Tibial artery (tissue), 4 donors: Measurements from ENCODE around the gene FUT9.

Experiments
- DNase-seq, 2 donors: peaks; one replicate each; pipeline ENCODE4 v3.0.0-alpha.2; 2019
- H3K27ac ChIP-seq, 2 donors: fragments of 200-600 bp; sonication (generic) in 1 of 2; 1 replicate in 1 of 2; 2 replicates in 1 of 2; pipeline ENCODE4 v1.5.1; 2018 to 2019; ENCODE audit warnings: mild to moderate bottlenecking in 1 of 2
- H3K27me3 ChIP-seq, 2 donors: fragments of 200-600 bp; sonication (generic) in 1 of 2; one replicate each; pipeline versions ENCODE4 v1.5.1 to v1.6.0; 2016 to 2019
- H3K36me3 ChIP-seq, 3 donors: fragments of 200-600 bp; sonication (generic) in 2 of 3; one replicate each; pipeline ENCODE4 v1.5.1; 2016 to 2019; ENCODE audit warnings: mild to moderate bottlenecking in 2 of 3
- H3K4me1 ChIP-seq, 4 donors: fragments of 200-600 bp; sonication (generic) in 2 of 4; 1 replicate in 3 of 4; 2 replicates in 1 of 4; pipeline ENCODE4 v1.5.1; 2016 to 2019
- H3K4me3 ChIP-seq, 2 donors: fragments of 200-600 bp; sonication (generic) in 1 of 2; 1 replicate in 1 of 2; 2 replicates in 1 of 2; pipeline ENCODE4 v1.5.1; 2018 to 2019; ENCODE audit warnings: mild to moderate bottlenecking in 2 of 2
- H3K9me3 ChIP-seq, 3 donors: fragments of 200-600 bp; sonication (generic) in 1 of 3; one replicate each; pipeline ENCODE4 v1.5.1; 2016 to 2019
- CTCF ChIP-seq, 2 experiments: fragments of 200-600 bp in 1 of 2; fragments of 450-650 bp in 1 of 2; IDR thresholded peaks; one replicate each; pipeline ENCODE4 v1.5.1; 2017 to 2019; ENCODE audit warnings: antibody characterized with exemption in 2 of 2, mild to moderate bottlenecking in 1 of 2, moderate library complexity in 1 of 2
- intact Hi-C: fragments of 100-400 bp; cut with DNase I; formaldehyde crosslinking; loops from one replicate; pipeline ENCODE4 v1.15.0; 2023; ENCODE audit warnings: low total_unique reads

FUT9 gene

GRCh38 chr6:96153775-96154174 is 138.0 kb downstream of the FUT9 start:
- intact Hi-C loops = no loop called here
- Histone ChIP-seq H3K36me3 (no peaks in the 10 kb centered on the region), H3K27ac (no peak overlapping the region), H3K4me3 (no peak overlapping the region), H3K27me3 (no peaks in the 10 kb centered on the region), H3K9me3 (no peaks in the 10 kb centered on the region), H3K4me1 (no peaks in the 10 kb centered on the region)
- TF ChIP-seq CTCF (IDR thresholded peaks at IDR 0.05) = no peak
- DNase-seq = no peak

GRCh38 chr6:96156425-96156824 is 140.7 kb downstream of the FUT9 start:
- Histone ChIP-seq H3K27ac (no peak overlapping the region), H3K27me3 (no peaks in the 10 kb centered on the region), H3K4me3 (no peak overlapping the region), H3K4me1 (no peaks in the 10 kb centered on the region), H3K9me3 (no peaks in the 10 kb centered on the region), H3K36me3 (no peaks in the 10 kb centered on the region)
- no peak for TF ChIP-seq CTCF (IDR thresholded peaks at IDR 0.05)
- DNase-seq = no peak
- intact Hi-C loops = no loop called here

DNA sequence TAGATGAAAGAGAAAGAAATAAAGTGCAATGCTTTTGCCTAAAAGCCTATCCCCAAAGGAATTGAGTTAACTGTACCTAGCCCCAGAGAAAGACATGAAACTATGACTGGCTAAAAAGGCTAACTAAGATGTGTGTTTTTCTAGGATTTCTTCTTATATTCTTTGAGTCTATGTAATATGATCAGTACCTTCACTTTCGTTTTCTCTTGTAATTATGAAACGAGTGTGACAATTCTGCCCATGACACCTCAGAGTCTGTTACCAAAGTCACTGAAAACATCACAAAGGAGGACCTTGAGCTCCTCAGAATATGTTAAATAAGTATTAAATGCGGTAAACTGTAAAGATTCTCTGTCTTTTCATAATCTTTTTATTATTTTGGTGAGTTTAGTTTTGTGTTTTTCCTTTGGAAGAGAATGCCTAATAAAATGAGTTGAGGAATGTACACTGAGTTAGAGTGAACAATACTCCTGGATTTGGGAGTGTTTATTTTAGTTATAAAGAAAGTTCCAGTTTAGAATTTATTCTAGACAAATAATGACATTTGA is 141.3 kb downstream of the FUT9 start:
- no peak overlapping the region for H3K4me3 ChIP-seq
- no peaks in the 10 kb centered on the region for H3K9me3 ChIP-seq
- H3K4me1 ChIP-seq = no peaks in the 10 kb centered on the region
- no peak for DNase-seq
- no peaks in the 10 kb centered on the region for H3K27me3 ChIP-seq
- TF ChIP-seq CTCF (IDR thresholded peaks at IDR 0.05) = no peak
- H3K27ac ChIP-seq = no peak overlapping the region
- no peaks in the 10 kb centered on the region for H3K36me3 ChIP-seq
- intact Hi-C loops = no loop called here

DNA sequence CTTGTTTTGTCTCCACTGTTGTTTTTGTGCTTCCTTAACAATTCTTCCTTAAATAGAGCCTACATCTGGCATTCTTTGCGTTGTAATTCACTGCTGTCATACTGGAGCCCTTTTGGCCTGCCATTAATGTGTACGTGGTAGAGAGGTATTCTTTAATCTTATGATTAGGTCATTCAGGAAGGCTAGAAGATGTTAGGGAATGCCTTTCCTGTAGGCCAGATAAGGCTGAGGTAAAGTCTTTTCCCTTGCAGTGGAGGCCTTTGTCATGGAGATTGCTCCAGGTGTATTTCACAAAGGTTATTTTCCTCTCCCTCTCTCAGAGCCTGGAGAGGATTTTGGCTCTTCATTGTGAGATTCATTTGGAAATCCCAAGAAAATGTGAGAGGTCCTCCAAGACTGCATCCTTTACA is 146.9 kb downstream of the FUT9 start:
- intact Hi-C loops = no loop called here

GRCh38 chr6:96164802-96165201 is 149.0 kb downstream of the FUT9 start:
- H3K4me3 ChIP-seq = no peak overlapping the region
- intact Hi-C loops = no loop called here
- DNase-seq = no peak
- H3K27me3 ChIP-seq = no peaks in the 10 kb centered on the region
- H3K36me3 ChIP-seq = no peaks in the 10 kb centered on the region
- peaks cover 0 to 2% (median 0%) of the 10 kb centered on the region in 3 donors for H3K9me3 ChIP-seq
- H3K27ac ChIP-seq = no peak overlapping the region
- H3K4me1 ChIP-seq = no peaks in the 10 kb centered on the region
- no peak for TF ChIP-seq CTCF (IDR thresholded peaks at IDR 0.05)

More for the DNA sequence above, 146.9 kb downstream of the FUT9 start:
- TF ChIP-seq CTCF (IDR thresholded peaks at IDR 0.05) = no peak
- H3K27ac ChIP-seq = no peak overlapping the region
- no peaks in the 10 kb centered on the region for H3K36me3 ChIP-seq
- no peaks in the 10 kb centered on the region for H3K27me3 ChIP-seq
- H3K4me3 ChIP-seq = no peak overlapping the region
- no peak for DNase-seq
- peaks cover 0 to 2% (median 0%) of the 10 kb centered on the region in 3 donors for H3K9me3 ChIP-seq
- no peaks in the 10 kb centered on the region for H3K4me1 ChIP-seq

DNA sequence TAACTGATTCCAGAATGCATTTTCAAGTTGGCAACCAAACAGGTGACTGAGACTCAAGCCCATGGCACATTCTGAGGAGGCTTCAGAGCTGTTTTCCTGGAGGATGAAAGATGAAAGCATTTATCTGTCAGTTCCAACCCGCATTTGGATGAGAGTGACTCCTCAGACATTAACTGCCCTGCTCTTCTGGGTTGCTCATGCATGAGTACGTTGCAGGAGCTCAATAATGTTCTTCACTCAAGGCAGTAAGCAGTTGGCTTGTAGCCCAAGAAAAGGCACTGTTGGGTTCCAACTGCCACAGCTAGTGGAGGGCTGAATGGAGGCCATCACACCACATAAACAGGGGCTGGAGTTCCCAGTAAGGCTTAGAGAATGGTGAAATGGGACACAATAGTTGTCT is 155.3 kb downstream of the FUT9 start:
- TF ChIP-seq CTCF (IDR thresholded peaks at IDR 0.05) = no peak
- H3K4me1 ChIP-seq = no peaks in the 10 kb centered on the region
- intact Hi-C loops = no loop called here
- no peaks in the 10 kb centered on the region for H3K27me3 ChIP-seq
- no peak overlapping the region for H3K4me3 ChIP-seq
- no peaks in the 10 kb centered on the region for H3K9me3 ChIP-seq
- no peak overlapping the region for H3K27ac ChIP-seq
- DNase-seq = no peak
- H3K36me3 ChIP-seq = no peaks in the 10 kb centered on the region
